SK-N-SH treated with all-trans-retinoic acid at 6 μM for 48 hours (cell line): Measurements from ENCODE around the gene USF2.

Experiments used
- ATAC-seq: fragments of 200-7000 bp; cut with Tn5 transposase; 3 replicates; pipeline ENCODE4 v1.9.1; 2020; ENCODE audit warnings: mild to moderate bottlenecking, moderate library complexity
- CSDC2 ChIP-seq: fragments of 250-450 bp; sonication (Bioruptor Pico); IDR thresholded peaks from 2 replicates; pipeline ENCODE4 v1.5.0; 2020; ENCODE audit warnings: mild to moderate bottlenecking, moderate library complexity
- ESRRG ChIP-seq: fragments of 250-450 bp; sonication (Bioruptor Pico); IDR thresholded peaks from 2 replicates; pipeline ENCODE4 v1.6.1; 2021; ENCODE audit warnings: mild to moderate bottlenecking
- GLIS3 ChIP-seq: fragments of 250-450 bp; sonication (Bioruptor Pico); IDR thresholded peaks from 2 replicates; pipeline ENCODE4 v1.5.0; 2020; ENCODE audit warnings: mild to moderate bottlenecking, moderate library complexity
- ISL1 ChIP-seq: fragments of 250-450 bp; sonication (Bioruptor Pico); IDR thresholded peaks from 2 replicates; pipeline ENCODE4 v2.1.2; 2022; ENCODE audit warnings: mild to moderate bottlenecking, moderate library complexity
- PPARA ChIP-seq: fragments of 250-450 bp; sonication (Bioruptor Pico); IDR thresholded peaks from 2 replicates; pipeline ENCODE4 v1.5.0; 2020; ENCODE audit warnings: mild to moderate bottlenecking, borderline replicate concordance
- RARB ChIP-seq: fragments of 250-450 bp; sonication (Bioruptor Pico); IDR thresholded peaks from 2 replicates; pipeline ENCODE4 v1.8.0; 2021; ENCODE audit warnings: mild to moderate bottlenecking, moderate library complexity
- SNAI2 ChIP-seq: fragments of 250-450 bp; sonication (Bioruptor Pico); IDR thresholded peaks from 2 replicates; pipeline ENCODE4 v1.5.0; 2020; ENCODE audit warnings: mild to moderate bottlenecking, moderate library complexity
- TCF4 ChIP-seq: fragments of 250-450 bp; sonication (Bioruptor Pico); IDR thresholded peaks from 2 replicates; pipeline ENCODE4 v1.8.0; 2021; ENCODE audit warnings: mild to moderate bottlenecking, moderate library complexity, borderline replicate concordance
- TOX ChIP-seq: fragments of 250-450 bp; sonication (Bioruptor Pico); IDR thresholded peaks from 2 replicates; pipeline ENCODE4 v1.8.0; 2021; ENCODE audit warnings: mild to moderate bottlenecking, moderate library complexity, borderline replicate concordance
- ZFP30 ChIP-seq: fragments of 450-650 bp; formaldehyde crosslinking; IDR thresholded peaks from 2 replicates; pipeline ENCODE4 v1.5.0; 2022; ENCODE audit warnings: mild to moderate bottlenecking, moderate library complexity
- ZNF565 ChIP-seq: fragments of 450-650 bp; formaldehyde crosslinking; conservative IDR thresholded peaks from 2 replicates; pipeline ENCODE4 v1.5.0; 2020; ENCODE audit warnings: low read depth, mild to moderate bottlenecking, moderate library complexity
- ZNF8 ChIP-seq: fragments of 450-650 bp; formaldehyde crosslinking; IDR thresholded peaks from 2 replicates; pipeline ENCODE4 v1.5.0; 2020; ENCODE audit warnings: mild to moderate bottlenecking, moderate library complexity
- TF ChIP-seq, protein P1 (sequence below): fragments of 250-450 bp; sonication (Bioruptor Pico); IDR thresholded peaks from 2 replicates; pipeline ENCODE4 v1.8.0; 2020; ENCODE audit warnings: mild to moderate bottlenecking, moderate library complexity, borderline replicate concordance
- TF ChIP-seq, protein P2 (sequence below): fragments of 250-450 bp; sonication (Bioruptor Pico); IDR thresholded peaks from 2 replicates; pipeline ENCODE4 v1.5.1; 2020; ENCODE audit warnings: low read depth, mild to moderate bottlenecking, moderate library complexity
- TF ChIP-seq, protein P3 (sequence below): fragments of 250-450 bp; sonication (Bioruptor Pico); IDR thresholded peaks from 2 replicates; pipeline ENCODE4 v1.5.1; 2021; ENCODE audit warnings: mild to moderate bottlenecking, moderate library complexity
- TF ChIP-seq, protein P4 (sequence below): fragments of 250-450 bp; sonication (Bioruptor Pico); IDR thresholded peaks from 2 replicates; pipeline ENCODE4 v1.8.0; 2021; ENCODE audit warnings: low read depth, mild to moderate bottlenecking, moderate library complexity, borderline replicate concordance
- TF ChIP-seq, protein P5 (sequence below): fragments of 250-450 bp; sonication (Bioruptor Pico); IDR thresholded peaks from 2 replicates; pipeline ENCODE4 v1.5.0; 2020; ENCODE audit warnings: mild to moderate bottlenecking, moderate library complexity

The USF2 gene

DNA sequence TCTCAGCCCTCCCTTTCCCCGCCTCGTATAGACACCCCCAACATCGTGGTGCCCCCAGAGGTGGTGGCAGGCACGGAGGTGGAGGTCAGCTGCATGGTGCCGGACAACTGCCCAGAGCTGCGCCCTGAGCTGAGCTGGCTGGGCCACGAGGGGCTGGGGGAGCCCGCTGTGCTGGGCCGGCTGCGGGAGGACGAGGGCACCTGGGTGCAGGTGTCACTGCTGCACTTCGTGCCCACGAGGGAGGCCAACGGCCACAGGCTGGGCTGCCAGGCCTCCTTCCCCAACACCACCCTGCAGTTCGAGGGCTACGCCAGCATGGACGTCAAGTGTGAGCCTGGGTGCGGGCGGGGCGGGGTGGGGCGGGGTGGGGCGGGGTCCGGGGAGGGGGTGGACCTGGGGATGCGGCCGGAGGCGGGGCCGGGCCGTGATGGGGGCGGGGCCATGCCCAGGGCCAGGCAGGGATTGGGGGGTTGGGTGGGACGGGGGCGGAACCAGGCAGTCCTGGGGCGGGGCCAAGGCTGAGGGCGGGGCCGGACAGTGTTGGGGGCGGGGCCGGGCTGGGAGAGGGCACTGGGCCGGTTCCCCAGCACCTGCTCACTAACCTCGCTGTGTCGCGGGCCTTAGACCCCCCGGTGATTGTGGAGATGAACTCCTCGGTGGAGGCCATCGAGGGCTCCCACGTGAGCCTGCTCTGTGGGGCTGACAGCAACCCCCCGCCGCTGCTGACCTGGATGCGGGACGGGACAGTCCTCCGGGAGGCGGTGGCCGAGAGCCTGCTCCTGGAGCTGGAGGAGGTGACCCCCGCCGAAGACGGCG lies 31.0 kb downstream of the USF2 start:
- TF ChIP-seq, protein P1, sequence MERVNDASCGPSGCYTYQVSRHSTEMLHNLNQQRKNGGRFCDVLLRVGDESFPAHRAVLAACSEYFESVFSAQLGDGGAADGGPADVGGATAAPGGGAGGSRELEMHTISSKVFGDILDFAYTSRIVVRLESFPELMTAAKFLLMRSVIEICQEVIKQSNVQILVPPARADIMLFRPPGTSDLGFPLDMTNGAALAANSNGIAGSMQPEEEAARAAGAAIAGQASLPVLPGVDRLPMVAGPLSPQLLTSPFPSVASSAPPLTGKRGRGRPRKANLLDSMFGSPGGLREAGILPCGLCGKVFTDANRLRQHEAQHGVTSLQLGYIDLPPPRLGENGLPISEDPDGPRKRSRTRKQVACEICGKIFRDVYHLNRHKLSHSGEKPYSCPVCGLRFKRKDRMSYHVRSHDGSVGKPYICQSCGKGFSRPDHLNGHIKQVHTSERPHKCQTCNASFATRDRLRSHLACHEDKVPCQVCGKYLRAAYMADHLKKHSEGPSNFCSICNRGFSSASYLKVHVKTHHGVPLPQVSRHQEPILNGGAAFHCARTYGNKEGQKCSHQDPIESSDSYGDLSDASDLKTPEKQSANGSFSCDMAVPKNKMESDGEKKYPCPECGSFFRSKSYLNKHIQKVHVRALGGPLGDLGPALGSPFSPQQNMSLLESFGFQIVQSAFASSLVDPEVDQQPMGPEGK (CRISPR knock-in tag) = no peak
- TF ChIP-seq TCF4 (CRISPR knock-in tag) = no peak
- TF ChIP-seq, protein P2, sequence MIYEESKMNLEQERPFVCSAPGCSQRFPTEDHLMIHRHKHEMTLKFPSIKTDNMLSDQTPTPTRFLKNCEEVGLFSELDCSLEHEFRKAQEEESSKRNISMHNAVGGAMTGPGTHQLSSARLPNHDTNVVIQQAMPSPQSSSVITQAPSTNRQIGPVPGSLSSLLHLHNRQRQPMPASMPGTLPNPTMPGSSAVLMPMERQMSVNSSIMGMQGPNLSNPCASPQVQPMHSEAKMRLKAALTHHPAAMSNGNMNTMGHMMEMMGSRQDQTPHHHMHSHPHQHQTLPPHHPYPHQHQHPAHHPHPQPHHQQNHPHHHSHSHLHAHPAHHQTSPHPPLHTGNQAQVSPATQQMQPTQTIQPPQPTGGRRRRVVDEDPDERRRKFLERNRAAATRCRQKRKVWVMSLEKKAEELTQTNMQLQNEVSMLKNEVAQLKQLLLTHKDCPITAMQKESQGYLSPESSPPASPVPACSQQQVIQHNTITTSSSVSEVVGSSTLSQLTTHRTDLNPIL (CRISPR knock-in tag) = no peak
- TF ChIP-seq TOX (CRISPR knock-in tag) = no peak
- TF ChIP-seq, protein P3, sequence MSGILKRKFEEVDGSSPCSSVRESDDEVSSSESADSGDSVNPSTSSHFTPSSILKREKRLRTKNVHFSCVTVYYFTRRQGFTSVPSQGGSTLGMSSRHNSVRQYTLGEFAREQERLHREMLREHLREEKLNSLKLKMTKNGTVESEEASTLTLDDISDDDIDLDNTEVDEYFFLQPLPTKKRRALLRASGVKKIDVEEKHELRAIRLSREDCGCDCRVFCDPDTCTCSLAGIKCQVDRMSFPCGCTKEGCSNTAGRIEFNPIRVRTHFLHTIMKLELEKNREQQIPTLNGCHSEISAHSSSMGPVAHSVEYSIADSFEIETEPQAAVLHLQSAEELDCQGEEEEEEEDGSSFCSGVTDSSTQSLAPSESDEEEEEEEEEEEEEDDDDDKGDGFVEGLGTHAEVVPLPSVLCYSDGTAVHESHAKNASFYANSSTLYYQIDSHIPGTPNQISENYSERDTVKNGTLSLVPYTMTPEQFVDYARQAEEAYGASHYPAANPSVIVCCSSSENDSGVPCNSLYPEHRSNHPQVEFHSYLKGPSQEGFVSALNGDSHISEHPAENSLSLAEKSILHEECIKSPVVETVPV = no peak
- TF ChIP-seq GLIS3 (CRISPR knock-in tag) = no peak
- TF ChIP-seq CSDC2 = no peak
- no peak for TF ChIP-seq ZNF8 (CRISPR knock-in tag)
- TF ChIP-seq, protein P4, sequence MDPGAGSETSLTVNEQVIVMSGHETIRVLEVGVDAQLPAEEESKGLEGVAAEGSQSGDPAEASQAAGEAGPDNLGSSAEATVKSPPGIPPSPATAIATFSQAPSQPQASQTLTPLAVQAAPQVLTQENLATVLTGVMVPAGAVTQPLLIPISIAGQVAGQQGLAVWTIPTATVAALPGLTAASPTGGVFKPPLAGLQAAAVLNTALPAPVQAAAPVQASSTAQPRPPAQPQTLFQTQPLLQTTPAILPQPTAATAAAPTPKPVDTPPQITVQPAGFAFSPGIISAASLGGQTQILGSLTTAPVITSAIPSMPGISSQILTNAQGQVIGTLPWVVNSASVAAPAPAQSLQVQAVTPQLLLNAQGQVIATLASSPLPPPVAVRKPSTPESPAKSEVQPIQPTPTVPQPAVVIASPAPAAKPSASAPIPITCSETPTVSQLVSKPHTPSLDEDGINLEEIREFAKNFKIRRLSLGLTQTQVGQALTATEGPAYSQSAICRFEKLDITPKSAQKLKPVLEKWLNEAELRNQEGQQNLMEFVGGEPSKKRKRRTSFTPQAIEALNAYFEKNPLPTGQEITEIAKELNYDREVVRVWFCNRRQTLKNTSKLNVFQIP (CRISPR knock-in tag) = no peak
- TF ChIP-seq ZFP30 (CRISPR knock-in tag) = no peak
- no peak for TF ChIP-seq PPARA
- TF ChIP-seq SNAI2 (CRISPR knock-in tag) = no peak
- ATAC-seq = no peak

DNA sequence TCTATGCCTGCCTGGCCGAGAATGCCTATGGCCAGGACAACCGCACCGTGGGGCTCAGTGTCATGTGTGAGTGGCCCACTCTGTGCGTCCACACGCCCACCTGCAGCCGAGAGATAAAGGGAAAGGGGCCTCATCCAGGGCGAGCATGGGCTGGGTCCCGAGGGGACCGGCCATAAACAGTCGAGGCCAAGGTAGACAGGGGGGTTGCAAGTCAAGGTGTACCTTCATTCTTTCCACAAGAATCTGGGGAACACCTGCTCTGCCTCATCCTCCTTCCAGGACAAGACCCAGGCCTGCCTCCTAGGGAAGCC lies 31.5 kb downstream of the USF2 start:
- no peak for ATAC-seq

More for the DNA sequence above, 31.5 kb downstream of the USF2 start:
- TF ChIP-seq, protein P5, sequence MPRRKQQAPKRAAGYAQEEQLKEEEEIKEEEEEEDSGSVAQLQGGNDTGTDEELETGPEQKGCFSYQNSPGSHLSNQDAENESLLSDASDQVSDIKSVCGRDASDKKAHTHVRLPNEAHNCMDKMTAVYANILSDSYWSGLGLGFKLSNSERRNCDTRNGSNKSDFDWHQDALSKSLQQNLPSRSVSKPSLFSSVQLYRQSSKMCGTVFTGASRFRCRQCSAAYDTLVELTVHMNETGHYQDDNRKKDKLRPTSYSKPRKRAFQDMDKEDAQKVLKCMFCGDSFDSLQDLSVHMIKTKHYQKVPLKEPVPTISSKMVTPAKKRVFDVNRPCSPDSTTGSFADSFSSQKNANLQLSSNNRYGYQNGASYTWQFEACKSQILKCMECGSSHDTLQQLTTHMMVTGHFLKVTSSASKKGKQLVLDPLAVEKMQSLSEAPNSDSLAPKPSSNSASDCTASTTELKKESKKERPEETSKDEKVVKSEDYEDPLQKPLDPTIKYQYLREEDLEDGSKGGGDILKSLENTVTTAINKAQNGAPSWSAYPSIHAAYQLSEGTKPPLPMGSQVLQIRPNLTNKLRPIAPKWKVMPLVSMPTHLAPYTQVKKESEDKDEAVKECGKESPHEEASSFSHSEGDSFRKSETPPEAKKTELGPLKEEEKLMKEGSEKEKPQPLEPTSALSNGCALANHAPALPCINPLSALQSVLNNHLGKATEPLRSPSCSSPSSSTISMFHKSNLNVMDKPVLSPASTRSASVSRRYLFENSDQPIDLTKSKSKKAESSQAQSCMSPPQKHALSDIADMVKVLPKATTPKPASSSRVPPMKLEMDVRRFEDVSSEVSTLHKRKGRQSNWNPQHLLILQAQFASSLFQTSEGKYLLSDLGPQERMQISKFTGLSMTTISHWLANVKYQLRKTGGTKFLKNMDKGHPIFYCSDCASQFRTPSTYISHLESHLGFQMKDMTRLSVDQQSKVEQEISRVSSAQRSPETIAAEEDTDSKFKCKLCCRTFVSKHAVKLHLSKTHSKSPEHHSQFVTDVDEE (CRISPR knock-in tag) = no peak
- TF ChIP-seq ESRRG (CRISPR knock-in tag) = no peak
- no peak for TF ChIP-seq ZFP30 (CRISPR knock-in tag)
- no peak for TF ChIP-seq ISL1 (CRISPR knock-in tag)
- no peak for TF ChIP-seq PPARA
- TF ChIP-seq RARB = no peak
- no peak for TF ChIP-seq ZNF565
- no peak for TF ChIP-seq ZNF8 (CRISPR knock-in tag)
- no peak for TF ChIP-seq GLIS3 (CRISPR knock-in tag)
- TF ChIP-seq, protein P3 = no peak
- TF ChIP-seq, protein P2 (CRISPR knock-in tag) = no peak
- TF ChIP-seq, protein P1 (CRISPR knock-in tag) = no peak
- TF ChIP-seq TCF4 (CRISPR knock-in tag) = no peak
